M059J (cell line): Measurements from ENCODE around the gene NUFIP1. TPM values are rescaled to one million over a fixed set of nuclear protein-coding genes. Genes with fewer than 3 reads are reported as not detected.
"Not testable (repeated sequence)": the region's sequence is repeated elsewhere in the genome, so short reads cannot be mapped to it uniquely, and the experiment has no call there.

Source experiments
- DNase-seq: peaks from one replicate; pipeline ENCODE4 v3.0.0-alpha.2; 2012; ENCODE audit warnings: low read depth
- total RNA-seq: library from RNA; depleted of rRNA; stranded (reverse); fragments of >200 nt; shearing (Covaris generic); gene quantifications from 2 replicates; pipeline ENCODE4 v1.2.3, GENCODE V29; 2014

The NUFIP1 gene
- total RNA-seq, 1 experiment from 2014 or later = 5.8 TPM

GRCh38 chr13:44920013-44920412 lies 69.3 kb downstream of the NUFIP1 start:
- peak; percentile 25 for DNase-seq

- no peak for DNase-seq
These were observed 70.0 kb downstream of the NUFIP1 start for GRCh38 chr13:44919104-44919804.

GRCh38 chr13:44918326-44919103 lies 70.8 kb downstream of the NUFIP1 start:
- DNase-seq = peak; percentile 96

GRCh38 chr13:44917589-44918325 lies 71.5 kb downstream of the NUFIP1 start:
- DNase-seq = peak; percentile 96

GRCh38 chr13:44912278-44913016 lies 76.8 kb downstream of the NUFIP1 start:
- DNase-seq = no peak

GRCh38 chr13:44908712-44909111 lies 80.6 kb downstream of the NUFIP1 start:
- no peak for DNase-seq

GRCh38 chr13:44908266-44908665 lies 81.0 kb downstream of the NUFIP1 start:
- peak; percentile 16 for DNase-seq

GRCh38 chr13:44906713-44907112 lies 82.6 kb downstream of the NUFIP1 start:
- peak; percentile 64 for DNase-seq

GRCh38 chr13:44906230-44906629 lies 83.0 kb downstream of the NUFIP1 start:
- no peak for DNase-seq

GRCh38 chr13:44905556-44905955 lies 83.7 kb downstream of the NUFIP1 start:
- peak; percentile 25 for DNase-seq

- peak; percentile 96 for DNase-seq
These were observed 84.3 kb downstream of the NUFIP1 start for GRCh38 chr13:44904967-44905366.

- DNase-seq = peak; percentile 88
These were observed 85.7 kb downstream of the NUFIP1 start for GRCh38 chr13:44903574-44903985.

GRCh38 chr13:44902738-44903137 lies 86.5 kb downstream of the NUFIP1 start:
- DNase-seq = no peak

- DNase-seq = peak; percentile 40
These were observed 89.3 kb downstream of the NUFIP1 start for GRCh38 chr13:44899967-44900366.

- not testable (repeated sequence) for DNase-seq
These were observed 91.0 kb downstream of the NUFIP1 start for GRCh38 chr13:44898308-44898707.

GRCh38 chr13:44895953-44896335 lies 93.3 kb downstream of the NUFIP1 start:
- no peak for DNase-seq

- no peak for DNase-seq
These were observed 93.9 kb downstream of the NUFIP1 start for GRCh38 chr13:44895264-44895952.

- no peak for DNase-seq
These were observed 95.1 kb downstream of the NUFIP1 start for GRCh38 chr13:44894001-44894770.
